ENCODE measurements around the gene SNX25.
"Not testable (repeated sequence)": the region's sequence is repeated elsewhere in the genome, so short reads cannot be mapped to it uniquely, and the experiment has no call there.

The SNX25 gene

GRCh38 chr4:185351691-185352090 is 142.3 kb downstream of the SNX25 start:
- no peak for DNase-seq

- no peak for DNase-seq
Observed at GRCh38 chr4:185352202-185352601, 142.8 kb downstream of the SNX25 start.

DNA sequence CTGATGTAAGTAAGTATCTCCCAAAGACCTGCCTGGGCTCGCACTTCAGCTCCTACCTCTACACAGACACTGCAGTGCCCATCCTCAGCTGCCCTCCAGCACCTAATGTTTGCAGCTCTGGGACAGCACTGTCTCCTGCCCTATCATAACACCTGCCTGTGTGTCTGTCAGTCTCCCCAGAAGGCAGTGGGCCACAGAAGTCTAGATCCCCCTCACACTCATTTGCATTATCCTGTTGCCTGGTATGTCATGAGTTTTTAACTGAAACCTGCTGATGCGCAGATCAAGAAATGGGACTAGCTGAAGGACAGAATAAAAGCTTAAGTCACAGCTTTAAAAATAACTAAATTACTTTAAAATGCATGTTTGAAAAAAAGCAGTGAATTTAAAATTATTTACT is 143.3 kb downstream of the SNX25 start:
- DNase-seq, result no peak

- DNase-seq, result no peak
Observed at GRCh38 chr4:185357211-185357610, 147.8 kb downstream of the SNX25 start.

DNA sequence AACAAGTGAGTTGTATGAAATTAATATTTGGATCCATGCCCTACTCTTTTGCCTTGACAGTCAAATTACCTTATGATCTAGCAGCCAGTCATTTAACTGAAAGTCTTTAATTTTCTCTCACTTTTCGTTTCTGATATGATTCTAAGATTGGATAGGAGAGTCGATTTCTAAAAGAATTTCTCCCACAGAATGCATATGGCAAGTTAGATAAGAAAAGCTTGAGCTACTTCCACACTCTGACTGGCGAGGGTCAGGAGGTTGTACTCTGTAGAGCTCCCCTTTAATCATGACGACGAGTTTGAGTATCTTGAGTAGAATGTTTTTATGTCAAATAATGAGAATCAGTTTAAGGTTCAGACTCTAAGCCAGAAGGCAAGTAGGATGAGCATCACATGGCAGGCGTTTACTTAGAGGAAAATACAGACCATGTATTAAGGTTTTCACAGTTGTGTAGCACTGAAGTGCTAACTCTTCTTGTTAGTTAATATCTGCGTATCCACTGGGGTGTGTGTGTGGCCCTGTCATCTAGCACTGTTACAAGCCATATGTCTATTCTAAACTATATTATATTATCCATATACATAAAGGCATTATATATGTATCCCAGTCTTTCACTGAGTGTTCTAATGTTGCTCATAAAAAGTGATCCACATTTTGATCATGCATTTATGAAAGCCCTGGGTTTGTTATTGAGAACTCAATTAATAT is 148.5 kb downstream of the SNX25 start:
- DNase-seq, result no peak

DNA sequence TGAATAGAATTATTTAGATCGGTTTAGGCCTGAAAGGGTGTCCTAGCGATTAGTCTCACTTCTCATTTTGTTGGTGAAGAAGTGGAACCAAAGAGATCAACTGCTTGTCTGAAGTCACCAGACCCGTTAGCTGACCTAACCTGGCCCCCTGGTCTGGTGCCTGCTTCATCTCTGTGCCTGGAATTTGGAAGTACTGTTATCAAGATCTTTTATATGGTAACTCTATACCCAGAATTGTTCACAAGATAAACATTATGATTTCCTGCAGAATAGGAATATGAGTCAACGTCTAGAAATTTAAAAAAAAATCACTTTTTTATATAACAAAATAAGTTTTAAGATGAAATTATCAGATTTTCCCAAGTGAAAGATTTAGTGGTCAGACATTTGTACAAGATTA is 149.1 kb downstream of the SNX25 start:
- no peak for DNase-seq

DNA sequence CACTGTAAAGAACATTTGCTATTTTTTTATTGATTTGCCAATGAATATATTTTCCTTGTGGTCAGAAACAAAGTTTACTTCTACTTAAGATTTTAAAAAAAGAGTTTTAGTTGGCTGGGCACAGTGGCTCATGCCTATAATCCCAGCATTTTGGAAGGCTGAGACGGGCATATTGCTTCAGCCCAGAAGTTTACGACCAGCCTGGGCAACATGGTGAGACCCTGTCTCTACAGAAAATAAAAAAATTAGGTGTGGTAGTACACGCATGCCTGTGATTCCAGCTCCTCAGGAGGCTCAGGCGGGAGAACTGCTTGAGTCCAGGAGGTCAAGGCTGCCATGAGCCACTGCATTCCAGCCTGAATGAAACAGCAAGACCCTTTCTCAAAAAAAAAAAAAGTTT is 149.6 kb downstream of the SNX25 start:
- DNase-seq, result no peak

GRCh38 chr4:185359767-185360446 is 150.5 kb downstream of the SNX25 start:
- DNase-seq, result no peak

DNA sequence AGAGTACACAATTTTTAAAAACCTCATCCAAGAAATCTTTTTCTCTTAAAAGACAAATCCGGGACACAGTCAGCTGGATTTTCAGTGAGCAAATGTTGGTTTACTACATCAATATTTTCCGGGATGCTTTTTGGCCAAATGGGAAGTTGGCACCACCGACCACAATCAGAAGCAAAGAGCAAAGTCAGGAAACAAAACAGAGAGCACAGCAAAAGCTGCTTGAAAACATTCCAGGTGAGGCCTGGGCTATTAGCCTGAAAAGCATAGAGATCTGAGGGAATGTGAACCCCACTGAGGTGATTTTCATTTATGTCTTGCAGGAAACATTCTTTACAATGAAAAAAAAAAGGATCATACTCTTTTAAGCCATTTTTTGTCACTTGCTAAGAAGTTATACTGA is 152.5 kb downstream of the SNX25 start:
- DNase-seq, result no peak

DNA sequence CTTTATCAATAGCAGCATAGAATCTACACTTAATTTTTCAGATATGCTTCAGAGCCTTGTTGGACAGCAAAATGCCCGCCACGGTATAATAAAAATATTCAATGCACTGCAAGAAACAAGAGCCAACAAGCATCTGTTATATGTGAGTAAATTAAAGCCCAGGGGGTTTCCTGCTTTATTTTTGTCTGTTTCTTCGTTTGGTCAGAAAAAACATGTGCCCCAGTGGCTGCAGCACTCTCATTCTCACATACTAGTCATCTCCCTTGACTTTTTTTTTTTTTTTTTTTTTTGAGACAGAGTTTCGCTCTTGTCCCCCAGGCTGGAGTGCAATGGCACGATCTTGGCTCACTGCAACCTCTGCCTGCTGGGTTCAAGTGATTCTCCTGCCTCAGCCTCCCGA is 153.2 kb downstream of the SNX25 start:
- not testable (repeated sequence) for DNase-seq

DNA sequence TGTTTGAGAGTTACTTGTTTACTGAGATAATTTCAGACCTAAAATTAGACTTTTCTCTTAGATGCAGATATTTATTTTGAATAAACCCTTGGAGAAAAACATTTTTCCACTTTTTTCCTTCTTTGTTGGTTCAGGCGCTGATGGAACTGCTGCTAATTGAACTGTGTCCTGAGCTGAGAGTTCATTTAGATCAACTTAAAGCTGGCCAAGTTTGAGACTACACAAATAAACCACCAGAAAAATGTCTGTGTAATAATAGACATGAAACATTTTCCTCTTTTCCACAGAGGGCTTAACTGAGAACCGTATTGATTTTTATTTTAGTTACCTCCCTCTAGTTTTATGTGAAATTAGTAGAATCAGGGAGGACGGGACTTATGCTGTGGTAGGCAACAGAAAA is 153.9 kb downstream of the SNX25 start:
- no peak for DNase-seq

DNA sequence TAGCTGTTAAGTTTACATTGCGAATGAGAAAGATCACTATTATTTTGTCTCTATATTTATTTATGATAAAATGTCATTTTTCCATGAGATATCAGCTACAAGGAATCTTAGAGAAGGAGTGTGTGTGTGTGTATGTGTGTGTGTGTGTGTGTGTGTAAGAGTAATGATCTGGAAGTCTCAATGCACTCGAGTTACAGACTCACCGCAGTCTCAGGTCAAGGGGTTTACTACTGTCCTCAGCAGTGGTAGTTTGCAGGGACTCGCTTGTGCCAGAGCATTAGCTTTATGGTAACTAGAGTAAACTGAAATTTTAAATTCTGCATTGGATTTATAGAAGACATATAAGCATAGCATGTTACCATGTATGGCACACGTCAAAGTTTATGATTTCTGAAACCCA is 155.5 kb downstream of the SNX25 start:
- DNase-seq, result no peak

DNA sequence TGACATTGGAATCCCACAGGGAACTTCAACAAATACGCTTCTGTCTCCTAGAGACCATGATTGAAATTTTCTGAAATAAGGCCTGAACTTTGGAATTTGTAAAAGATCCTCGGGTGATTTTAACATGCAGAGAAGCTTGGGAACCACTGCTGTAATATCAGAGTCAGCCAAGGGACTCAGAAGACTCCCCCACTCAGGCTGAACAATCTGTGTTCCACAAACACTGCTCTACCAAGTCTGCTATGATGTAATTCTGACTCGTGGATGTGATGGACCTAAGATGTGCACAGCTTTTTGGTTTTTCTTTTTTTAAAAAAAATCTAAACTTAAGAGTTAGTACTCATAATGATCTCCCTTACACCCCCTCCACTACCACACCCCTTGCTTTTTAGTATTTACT is 160.3 kb downstream of the SNX25 start:
- DNase-seq, result no peak

- DNase-seq, result no peak
Observed at GRCh38 chr4:185370268-185370949, 161.0 kb downstream of the SNX25 start.

DNA sequence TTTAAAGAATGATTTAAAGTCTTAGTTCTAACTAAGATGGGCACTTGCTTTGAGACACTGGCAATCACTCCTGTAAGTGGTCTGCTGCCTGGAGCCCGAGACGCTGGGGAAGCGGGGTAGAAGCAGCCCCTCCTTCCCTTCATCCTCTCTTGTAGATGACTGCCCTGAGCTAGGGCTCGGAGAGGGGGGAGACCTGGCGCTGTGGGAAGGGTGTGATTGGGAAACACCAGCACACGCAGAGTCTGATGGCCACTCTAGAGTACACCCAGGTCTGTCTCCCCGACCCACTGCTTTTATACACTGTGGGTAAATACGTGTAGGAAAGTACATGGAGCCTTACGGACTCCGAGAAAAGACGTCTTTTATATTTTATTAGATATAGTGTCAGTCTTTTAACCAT is 162.3 kb downstream of the SNX25 start:
- no peak for DNase-seq

GRCh38 chr4:185374027-185374426 is 164.6 kb downstream of the SNX25 start:
- DNase-seq, result no peak

GRCh38 chr4:185374573-185374972 is 165.2 kb downstream of the SNX25 start:
- DNase-seq, result no peak

DNA sequence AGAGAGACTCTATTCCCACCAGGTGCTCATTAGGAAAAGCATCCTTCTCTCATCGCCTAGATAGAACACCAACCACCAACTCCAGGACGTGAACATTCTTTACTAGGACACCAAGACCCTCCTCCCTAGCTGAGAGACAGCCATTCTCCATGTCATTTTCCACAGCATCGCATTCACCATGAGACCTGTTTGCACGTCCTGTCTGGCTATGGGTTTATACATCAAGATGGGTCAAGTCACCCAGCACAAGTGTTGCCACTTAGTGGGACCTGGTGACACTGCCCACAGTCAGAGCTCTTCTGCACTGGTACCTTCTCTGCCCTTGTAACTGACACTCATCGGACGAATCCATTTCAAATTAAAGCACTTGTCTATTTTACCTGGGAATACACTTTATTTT is 168.9 kb downstream of the SNX25 start:
- no peak for DNase-seq

GRCh38 chr4:185379326-185380295 is 170.2 kb downstream of the SNX25 start:
- no peak for DNase-seq

DNA sequence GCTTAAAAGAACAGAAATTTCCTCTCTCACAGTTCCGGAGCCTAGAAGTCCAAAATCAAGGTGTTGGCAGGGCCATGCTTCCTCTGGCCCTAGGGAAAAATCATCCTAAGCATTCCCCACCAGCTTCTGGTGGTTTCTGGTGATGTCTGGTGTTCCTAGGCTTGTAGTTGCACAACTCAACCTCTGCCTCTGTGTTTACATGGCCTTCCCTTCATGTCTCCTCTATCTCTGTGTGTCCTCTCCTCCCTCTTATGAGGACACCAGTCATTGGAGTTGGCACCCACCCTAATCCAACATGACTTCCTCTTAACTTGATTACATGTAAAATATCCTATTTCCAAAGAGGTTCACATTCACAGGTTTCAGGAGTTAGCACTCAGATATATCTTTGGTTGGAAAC is 170.9 kb downstream of the SNX25 start:
- DNase-seq, result no peak

GRCh38 chr4:185381288-185382196 is 172.1 kb downstream of the SNX25 start:
- DNase-seq, result no peak

DNA sequence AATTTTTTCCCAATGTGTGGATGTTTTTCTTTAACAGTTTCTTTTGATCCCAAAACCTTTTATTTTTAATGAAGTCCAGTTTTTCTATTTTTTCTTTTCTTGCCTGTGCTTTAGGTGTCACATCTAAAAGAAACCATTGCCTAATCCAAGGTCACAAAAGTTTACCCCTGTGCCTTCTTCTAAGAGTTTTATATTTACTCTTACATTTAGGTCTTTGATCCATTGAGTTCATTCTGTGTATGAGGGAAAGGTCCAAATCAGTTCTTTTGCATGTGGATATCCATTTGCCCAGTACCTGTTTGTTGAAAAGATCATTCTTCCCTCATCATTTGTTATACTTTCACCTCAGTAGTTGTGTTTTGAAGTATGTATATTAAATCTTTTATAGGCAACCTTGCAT is 173.4 kb downstream of the SNX25 start:
- DNase-seq, result no peak

Measured in activated CD4-positive, alpha-beta T cell treated with anti-CD3 and anti-CD28 coated beads, Interleukin-2, amount 50 U/mL, for 16 hours (primary cell).